Mucosa of rectum (tissue), 2 donors: Measurements from ENCODE around the gene SPATA6.
A peak's percentile ranks its signal among the peaks of the same experiment; 100 is the strongest.
"Not testable (repeated sequence)": the region's sequence is repeated elsewhere in the genome, so short reads cannot be mapped to it uniquely, and the experiment has no call there.

Experiments
- H3K27ac ChIP-seq, 2 donors: one replicate each; pipeline ENCODE4 v1.7.0; 2013; ENCODE audit warnings: inconsistent platforms in 2 of 2, low read depth in 2 of 2, low read length in 2 of 2
- H3K27me3 ChIP-seq, 2 donors: one replicate each; pipeline ENCODE4 v1.7.0; 2013; ENCODE audit warnings: low read length in 2 of 2; ENCODE audit not compliant: control insufficient read depth in 2 of 2, insufficient read depth in 2 of 2
- H3K36me3 ChIP-seq, 2 donors: one replicate each; pipeline ENCODE4 v1.7.0; 2013; ENCODE audit warnings: low read length in 2 of 2; ENCODE audit not compliant: control insufficient read depth in 2 of 2, insufficient read depth in 2 of 2
- H3K4me1 ChIP-seq, 2 donors: one replicate each; pipeline ENCODE4 v1.7.0; 2013; ENCODE audit warnings: low read length in 2 of 2, mild to moderate bottlenecking in 1 of 2; ENCODE audit not compliant: control insufficient read depth in 2 of 2, insufficient read depth in 2 of 2
- H3K4me3 ChIP-seq, 2 donors: one replicate each; pipeline ENCODE4 v1.7.0; 2013; ENCODE audit warnings: low read length in 2 of 2
- H3K9ac ChIP-seq, 2 donors: one replicate each; pipeline ENCODE4 v1.7.0; 2013; ENCODE audit warnings: low read length in 2 of 2, low read depth in 1 of 2, mild to moderate bottlenecking in 1 of 2
- H3K9me3 ChIP-seq, 2 donors: one replicate each; pipeline ENCODE4 v1.7.0; 2013; ENCODE audit warnings: low read length in 2 of 2; ENCODE audit not compliant: control insufficient read depth in 2 of 2
- donor health status: healthy.
- donor health status: Normal muscosa, but diverticular disease.

Gene SPATA6

DNA sequence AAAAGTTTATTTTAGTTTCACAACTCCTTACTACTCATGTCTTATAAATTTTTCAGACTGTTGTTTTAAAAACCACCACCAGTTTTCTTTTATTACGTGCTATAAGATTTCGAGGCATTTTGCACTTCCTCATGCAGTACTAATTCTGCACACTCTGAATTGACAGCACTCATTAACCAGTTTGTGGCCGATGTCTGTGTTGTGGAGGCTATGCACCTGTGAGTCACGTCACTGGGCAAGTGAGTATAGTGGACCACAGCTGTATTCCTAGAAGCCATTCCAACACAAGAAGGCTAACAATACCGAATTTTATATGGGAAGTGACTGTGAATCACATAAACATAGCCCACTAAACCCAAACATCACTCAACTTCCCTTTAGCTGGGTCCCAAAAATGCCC, 21.0 kb upstream of the SPATA6 start:
- H3K9me3 ChIP-seq = no peaks in the 10 kb centered on the region
- no peak overlapping the region for H3K27ac ChIP-seq
- no peaks in the 10 kb centered on the region for H3K27me3 ChIP-seq
- peaks cover 10 to 12% of the 10 kb centered on the region in 2 donors for H3K4me1 ChIP-seq
- no peak overlapping the region for H3K9ac ChIP-seq
- H3K36me3 ChIP-seq = no peaks in the 10 kb centered on the region
- H3K4me3 ChIP-seq = no peak overlapping the region

- peaks cover 10 to 12% of the 10 kb centered on the region in 2 donors for H3K4me1 ChIP-seq
- no peak overlapping the region for H3K4me3 ChIP-seq
- H3K27me3 ChIP-seq = no peaks in the 10 kb centered on the region
- H3K9me3 ChIP-seq = no peaks in the 10 kb centered on the region
- H3K36me3 ChIP-seq = no peaks in the 10 kb centered on the region
- H3K27ac ChIP-seq = no peak overlapping the region
- H3K9ac ChIP-seq = no peak overlapping the region
These were observed 20.4 kb upstream of the SPATA6 start for GRCh38 chr1:48492392-48492791.

DNA sequence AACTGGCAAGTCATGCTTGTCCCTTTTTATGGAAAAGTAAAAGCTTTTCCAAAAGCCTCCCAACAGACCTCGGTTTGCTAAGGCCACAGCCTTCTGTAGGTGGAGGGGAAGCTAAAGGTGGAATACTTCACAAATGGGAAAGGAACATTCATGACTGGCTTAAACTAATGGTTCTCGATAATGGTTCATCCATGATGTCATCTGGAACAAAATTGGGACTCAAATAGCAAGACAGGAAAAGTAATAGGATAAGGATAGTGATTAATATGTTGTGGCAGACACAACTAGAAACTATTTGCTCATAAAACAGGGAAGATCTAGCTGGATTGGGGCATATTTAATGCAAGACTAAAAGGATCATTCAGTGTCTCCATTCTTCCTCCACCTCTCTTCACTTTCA, 16.7 kb upstream of the SPATA6 start:
- H3K27ac ChIP-seq = no peak overlapping the region
- H3K36me3 ChIP-seq = no peaks in the 10 kb centered on the region
- no peak overlapping the region for H3K9ac ChIP-seq
- H3K27me3 ChIP-seq = no peaks in the 10 kb centered on the region
- no peaks in the 10 kb centered on the region for H3K9me3 ChIP-seq
- no peak overlapping the region for H3K4me3 ChIP-seq
- peaks cover 0 to 2% of the 10 kb centered on the region in 2 donors for H3K4me1 ChIP-seq

DNA sequence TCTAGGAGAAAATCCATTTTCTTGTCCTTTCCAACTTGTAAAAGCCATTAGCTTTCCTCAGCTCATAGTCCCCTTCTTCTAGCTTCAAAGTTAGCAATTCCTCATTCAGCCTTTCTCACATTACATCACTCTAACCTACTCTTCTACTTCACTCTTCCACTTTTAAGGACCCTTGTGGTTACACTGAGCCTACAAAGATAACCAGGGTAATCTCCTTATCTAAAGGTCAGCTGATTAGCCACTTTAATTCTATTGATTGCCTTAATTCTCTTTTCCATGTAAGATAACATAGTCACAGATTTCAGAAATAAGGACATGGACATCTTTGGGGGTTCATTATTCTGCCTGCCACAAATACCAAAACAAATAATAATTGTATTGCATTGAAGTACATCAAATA, 8.5 kb upstream of the SPATA6 start:
- H3K36me3 ChIP-seq = no peaks in the 10 kb centered on the region
- H3K4me3 ChIP-seq = no peak overlapping the region
- no peaks in the 10 kb centered on the region for H3K4me1 ChIP-seq
- no peaks in the 10 kb centered on the region for H3K9me3 ChIP-seq
- H3K27ac ChIP-seq = no peak overlapping the region
- H3K9ac ChIP-seq = no peak overlapping the region
- no peaks in the 10 kb centered on the region for H3K27me3 ChIP-seq

- not testable (repeated sequence) for H3K27ac ChIP-seq, H3K36me3 ChIP-seq, H3K27me3 ChIP-seq, H3K4me1 ChIP-seq, H3K9me3 ChIP-seq, H3K4me3 ChIP-seq, H3K9ac ChIP-seq
These were observed 8.0 kb upstream of the SPATA6 start for GRCh38 chr1:48480023-48480422.

- no peaks in the 10 kb centered on the region for H3K9me3 ChIP-seq
- H3K9ac ChIP-seq = peak overlapping the region; percentile 69
- H3K36me3 ChIP-seq = no peaks in the 10 kb centered on the region
- H3K27ac ChIP-seq = peak overlapping the region; percentile 73 to 84
- H3K4me3 ChIP-seq = peak overlapping the region; percentile 84 to 91
- peaks cover 9 to 11% of the 10 kb centered on the region in 2 donors for H3K4me1 ChIP-seq
- no peaks in the 10 kb centered on the region for H3K27me3 ChIP-seq
These were observed 634 bp upstream of the SPATA6 start for GRCh38 chr1:48472638-48473037.

DNA sequence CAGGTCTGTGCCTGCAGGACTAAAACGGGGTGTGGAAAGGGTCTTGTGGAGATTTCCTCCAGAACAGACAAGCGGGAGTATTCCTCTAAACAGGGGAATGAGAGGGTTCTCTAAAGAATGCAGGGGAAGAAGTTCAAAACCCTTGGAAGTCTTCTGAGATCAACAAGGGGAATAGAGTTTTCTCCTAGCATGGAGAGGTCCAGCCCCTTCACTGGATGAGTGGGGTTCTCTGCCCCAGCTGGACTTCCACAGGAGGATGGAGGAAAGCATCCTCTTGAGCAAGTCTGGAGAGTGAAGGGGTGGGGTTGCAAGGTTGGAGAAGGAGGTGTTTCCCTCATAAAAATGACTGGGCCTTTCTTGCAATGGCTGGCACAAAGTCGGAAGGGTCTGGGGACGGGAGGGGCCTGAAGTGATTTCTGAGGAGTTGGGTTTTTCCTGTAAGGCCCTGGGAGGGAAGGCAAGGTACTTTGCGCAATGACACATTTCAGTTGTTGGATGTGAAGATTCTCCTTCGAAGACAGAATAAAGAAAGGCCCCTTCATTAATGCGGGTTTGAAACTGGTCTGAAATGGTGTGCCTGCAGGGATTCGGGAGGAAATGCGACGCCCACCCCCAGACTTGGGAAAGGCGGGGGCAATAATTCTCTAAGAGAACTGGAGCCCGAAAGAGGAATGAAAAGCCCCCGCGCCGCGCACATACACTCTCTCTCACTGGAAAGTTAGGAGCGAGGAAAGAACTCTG, 884 bp downstream of the SPATA6 start:
- Histone ChIP-seq H3K9me3 (no peaks in the 10 kb centered on the region), H3K9ac (peak overlapping the region; percentile 69 to 77), H3K4me1 (peaks cover 9 to 11% of the 10 kb centered on the region in 2 donors), H3K36me3 (no peaks in the 10 kb centered on the region), H3K27me3 (no peaks in the 10 kb centered on the region), H3K4me3 (peak overlapping the region; percentile 70 to 91), H3K27ac (peak overlapping the region; percentile 73 to 84)

DNA sequence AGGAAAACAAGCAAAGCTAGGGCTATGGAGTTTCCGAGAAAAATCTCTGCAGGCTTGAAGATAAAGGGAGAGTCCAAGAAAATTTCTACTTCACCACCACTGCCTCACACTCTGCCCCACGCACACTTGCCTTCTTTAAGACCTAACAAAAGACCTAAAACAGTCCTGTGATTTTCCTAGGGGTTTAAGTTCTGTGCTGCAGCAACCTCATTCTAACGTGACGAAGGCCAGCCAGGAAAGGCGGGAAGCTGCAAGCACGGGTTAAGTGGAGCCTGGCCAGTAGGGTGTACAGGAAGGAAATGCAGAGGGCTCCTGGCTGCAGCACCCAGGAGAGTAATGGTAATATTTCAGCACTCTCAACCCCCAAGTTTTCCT, 1.5 kb downstream of the SPATA6 start:
- H3K9ac ChIP-seq = peak overlapping the region; percentile 34 to 53
- peak overlapping the region; percentile 70 to 91 for H3K4me3 ChIP-seq
- H3K36me3 ChIP-seq = no peaks in the 10 kb centered on the region
- H3K27ac ChIP-seq = peak overlapping the region; percentile 73 to 84
- H3K9me3 ChIP-seq = no peaks in the 10 kb centered on the region
- peaks cover 9 to 11% of the 10 kb centered on the region in 2 donors for H3K4me1 ChIP-seq
- H3K27me3 ChIP-seq = no peaks in the 10 kb centered on the region

- Histone ChIP-seq H3K4me1 (peaks cover 9 to 11% of the 10 kb centered on the region in 2 donors), H3K36me3 (no peaks in the 10 kb centered on the region), H3K27ac (peak overlapping the region; percentile 73 to 84), H3K4me3 (peak overlapping the region; percentile 30 to 91), H3K9me3 (no peaks in the 10 kb centered on the region), H3K9ac (peak overlapping the region; percentile 34 to 53), H3K27me3 (no peaks in the 10 kb centered on the region)
These were observed 2.2 kb downstream of the SPATA6 start for GRCh38 chr1:48469616-48470480.

DNA sequence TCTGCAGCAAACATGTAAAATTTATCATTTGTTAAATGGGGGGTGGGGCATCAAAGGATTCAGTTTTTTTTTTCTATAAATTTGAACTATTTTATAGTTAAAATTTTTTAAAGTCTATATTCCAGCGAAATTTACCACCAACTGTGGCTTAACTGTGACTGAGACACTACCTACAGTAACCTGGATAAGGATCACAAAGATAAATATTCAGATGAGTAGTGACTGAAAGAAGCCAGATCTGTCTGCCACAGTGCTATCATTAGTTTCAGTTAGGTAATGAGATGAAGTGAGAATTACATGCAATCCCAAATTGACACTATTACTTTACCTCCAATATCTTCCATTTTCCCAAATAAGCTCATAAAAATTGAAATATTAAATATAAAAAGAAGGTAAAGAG, 5.4 kb downstream of the SPATA6 start:
- Histone ChIP-seq H3K4me1 (peaks cover 5 to 11% of the 10 kb centered on the region in 2 donors), H3K27me3 (no peaks in the 10 kb centered on the region), H3K36me3 (no peaks in the 10 kb centered on the region), H3K9ac (no peak overlapping the region), H3K27ac (no peak overlapping the region), H3K9me3 (no peaks in the 10 kb centered on the region), H3K4me3 (no peak overlapping the region)
